Cardiac muscle cell (in vitro differentiated cells and primary cell): Measurements from ENCODE around the gene LRFN2. TPM values are rescaled to one million over a fixed set of nuclear protein-coding genes. Genes with fewer than 3 reads are reported as not detected.

Experiments used
- DNase-seq, 2 donors: peaks; one replicate each; pipeline versions ENCODE4 v3.0.0 to v3.0.0-alpha.2; 2010 to 2017; ENCODE audit warnings: low read depth in 1 of 2, low spot score in 1 of 2
- H3K27ac ChIP-seq: fragments of 200-600 bp; sonication (generic); 2 replicates; pipeline ENCODE4 v1.5.1; 2016
- H3K27me3 ChIP-seq: fragments of 200-600 bp; sonication (generic); 2 replicates; pipeline ENCODE4 v1.6.0; 2016; ENCODE audit warnings: control low read depth
- H3K36me3 ChIP-seq: fragments of 200-600 bp; sonication (generic); 2 replicates; pipeline ENCODE4 v1.5.1; 2016; ENCODE audit warnings: control low read depth
- H3K4me1 ChIP-seq: fragments of 200-600 bp; sonication (generic); 2 replicates; pipeline ENCODE4 v1.8.1; 2017; ENCODE audit warnings: low read depth, mild to moderate bottlenecking, mixed run types
- H3K4me3 ChIP-seq: fragments of 200-600 bp; sonication (generic); 2 replicates; pipeline ENCODE4 v1.5.1; 2016; ENCODE audit warnings: mild to moderate bottlenecking
- H3K9me3 ChIP-seq: fragments of 200-600 bp; sonication (generic); 2 replicates; pipeline ENCODE4 v1.5.1; 2017; ENCODE audit warnings: low read depth, mild to moderate bottlenecking, control low read depth
- polyA plus RNA-seq: library from polyadenylated mRNA; unstranded; fragments of >200 nt; fragmentation: Nextera tagmentation; extraction: Ambion mirVana; gene quantifications from 2 replicates; pipeline ENCODE4 v1.2.1, GENCODE V29; 2016
- total RNA-seq: library from RNA; depleted of rRNA; stranded (reverse); fragments of >200 nt; gene quantifications from 2 replicates; pipeline ENCODE4 v1.2.3, GENCODE V29; 2016
- TF ChIP-seq, protein P1 (sequence below): IDR thresholded peaks from 2 replicates; pipeline ENCODE4 v1.5.1; 2012; ENCODE audit warnings: low read depth, mild to moderate bottlenecking, low read length

Gene LRFN2
- total and polyA plus RNA-seq, 2 experiments from 2014 or later: 0.15 TPM; not detected in 1

DNA sequence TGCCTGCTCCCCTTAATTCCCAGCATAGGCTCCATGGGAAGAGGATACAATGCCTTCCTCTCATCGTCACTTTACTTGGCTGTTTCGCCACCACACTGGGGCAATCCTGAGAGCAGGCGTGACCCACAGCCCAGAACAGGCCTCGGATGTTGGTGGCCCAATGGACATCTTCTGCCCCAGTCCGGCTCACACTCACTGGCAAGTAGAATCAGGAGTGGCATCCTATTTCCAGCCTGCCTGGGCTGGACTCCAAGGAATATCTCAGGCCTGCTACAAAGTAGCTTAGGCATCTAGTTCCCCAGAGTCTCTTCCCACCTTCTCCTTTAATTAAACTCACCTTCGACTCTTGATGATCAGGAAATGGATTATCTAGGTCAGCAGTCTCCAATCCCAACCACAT is 110.5 kb downstream of the LRFN2 start:
- no peak overlapping the region for H3K4me3 ChIP-seq
- DNase-seq: no peak
- TF ChIP-seq, protein P1, sequence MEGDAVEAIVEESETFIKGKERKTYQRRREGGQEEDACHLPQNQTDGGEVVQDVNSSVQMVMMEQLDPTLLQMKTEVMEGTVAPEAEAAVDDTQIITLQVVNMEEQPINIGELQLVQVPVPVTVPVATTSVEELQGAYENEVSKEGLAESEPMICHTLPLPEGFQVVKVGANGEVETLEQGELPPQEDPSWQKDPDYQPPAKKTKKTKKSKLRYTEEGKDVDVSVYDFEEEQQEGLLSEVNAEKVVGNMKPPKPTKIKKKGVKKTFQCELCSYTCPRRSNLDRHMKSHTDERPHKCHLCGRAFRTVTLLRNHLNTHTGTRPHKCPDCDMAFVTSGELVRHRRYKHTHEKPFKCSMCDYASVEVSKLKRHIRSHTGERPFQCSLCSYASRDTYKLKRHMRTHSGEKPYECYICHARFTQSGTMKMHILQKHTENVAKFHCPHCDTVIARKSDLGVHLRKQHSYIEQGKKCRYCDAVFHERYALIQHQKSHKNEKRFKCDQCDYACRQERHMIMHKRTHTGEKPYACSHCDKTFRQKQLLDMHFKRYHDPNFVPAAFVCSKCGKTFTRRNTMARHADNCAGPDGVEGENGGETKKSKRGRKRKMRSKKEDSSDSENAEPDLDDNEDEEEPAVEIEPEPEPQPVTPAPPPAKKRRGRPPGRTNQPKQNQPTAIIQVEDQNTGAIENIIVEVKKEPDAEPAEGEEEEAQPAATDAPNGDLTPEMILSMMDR: no peak
- peaks cover 10% of the 10 kb centered on the region for H3K27me3 ChIP-seq
- no peaks in the 10 kb centered on the region for H3K4me1 ChIP-seq
- H3K9me3 ChIP-seq: no peaks in the 10 kb centered on the region
- H3K27ac ChIP-seq: no peak overlapping the region
- no peaks in the 10 kb centered on the region for H3K36me3 ChIP-seq

DNA sequence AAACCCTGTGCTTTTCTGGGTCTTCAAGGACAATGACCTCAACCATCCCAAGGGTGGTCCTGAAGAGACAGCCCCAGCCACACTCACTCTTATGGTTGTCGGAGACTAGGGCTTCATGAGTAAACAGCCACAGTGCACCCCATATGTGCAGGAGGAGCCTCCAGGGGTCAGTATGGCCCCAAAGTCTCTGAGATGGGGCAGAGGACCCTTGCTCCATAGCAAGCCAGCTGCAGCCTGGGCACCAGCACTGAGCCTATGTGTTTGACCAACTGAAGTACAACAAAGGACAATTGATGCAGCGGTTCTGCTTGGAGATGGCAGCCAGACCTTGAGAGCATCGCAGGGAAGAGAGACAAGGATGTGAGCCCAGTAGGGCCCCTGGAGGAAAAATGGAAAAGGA is 112.2 kb downstream of the LRFN2 start:
- no peaks in the 10 kb centered on the region for H3K4me1 ChIP-seq
- DNase-seq: no peak
- no peaks in the 10 kb centered on the region for H3K9me3 ChIP-seq
- peaks cover 10% of the 10 kb centered on the region for H3K27me3 ChIP-seq
- H3K36me3 ChIP-seq: no peaks in the 10 kb centered on the region
- no peak overlapping the region for H3K27ac ChIP-seq
- TF ChIP-seq, protein P1: no peak
- no peak overlapping the region for H3K4me3 ChIP-seq

DNA sequence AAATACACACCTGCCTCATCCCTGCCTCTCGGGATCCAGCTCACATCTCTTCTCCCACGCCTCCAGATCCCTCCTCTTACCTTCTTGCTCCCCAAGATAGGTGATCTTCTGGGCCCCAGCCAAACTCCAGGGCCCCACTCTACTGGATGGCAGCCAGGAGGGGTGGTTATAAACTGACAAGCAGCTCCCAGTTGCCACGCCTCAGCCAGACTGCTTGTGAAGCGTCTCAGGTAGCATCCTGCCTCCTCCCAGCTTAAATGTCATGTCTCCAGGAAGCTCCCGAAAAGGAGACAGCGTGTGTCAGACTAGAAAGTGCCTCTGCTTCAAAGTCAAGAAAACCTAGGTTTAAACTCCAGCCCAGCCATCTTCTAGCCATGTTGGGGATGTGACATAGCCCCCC is 114.1 kb downstream of the LRFN2 start:
- H3K4me3 ChIP-seq: no peak overlapping the region
- H3K36me3 ChIP-seq: no peaks in the 10 kb centered on the region
- TF ChIP-seq, protein P1: no peak
- no peaks in the 10 kb centered on the region for H3K9me3 ChIP-seq
- no peak overlapping the region for H3K27ac ChIP-seq
- no peaks in the 10 kb centered on the region for H3K4me1 ChIP-seq
- no peak for DNase-seq
- H3K27me3 ChIP-seq: peaks cover 6% of the 10 kb centered on the region

DNA sequence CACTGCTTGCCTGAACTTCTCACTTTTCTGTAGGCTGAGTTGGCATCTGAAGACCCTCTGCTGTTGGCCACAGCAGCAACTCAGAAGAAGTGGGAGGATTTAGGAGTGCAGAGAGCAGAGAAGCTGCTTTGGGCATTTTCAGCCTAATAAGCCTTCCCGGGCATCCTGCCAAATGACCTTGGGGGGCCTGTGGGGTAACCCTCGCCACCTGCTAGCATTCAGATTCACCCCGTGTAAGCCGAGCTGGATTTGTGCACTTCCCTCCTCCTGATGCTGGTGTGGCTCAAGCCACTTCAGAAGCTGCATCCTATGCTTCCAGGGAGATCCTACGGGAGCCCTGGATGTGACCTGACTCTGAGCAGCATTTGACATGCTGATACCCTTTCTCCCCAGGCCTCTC is 114.8 kb downstream of the LRFN2 start:
- Histone ChIP-seq H3K27ac (no peak overlapping the region), H3K9me3 (no peaks in the 10 kb centered on the region), H3K4me1 (no peaks in the 10 kb centered on the region), H3K27me3 (no peaks in the 10 kb centered on the region), H3K36me3 (no peaks in the 10 kb centered on the region), H3K4me3 (no peak overlapping the region)
- TF ChIP-seq, protein P1: no peak
- no peak for DNase-seq

DNA sequence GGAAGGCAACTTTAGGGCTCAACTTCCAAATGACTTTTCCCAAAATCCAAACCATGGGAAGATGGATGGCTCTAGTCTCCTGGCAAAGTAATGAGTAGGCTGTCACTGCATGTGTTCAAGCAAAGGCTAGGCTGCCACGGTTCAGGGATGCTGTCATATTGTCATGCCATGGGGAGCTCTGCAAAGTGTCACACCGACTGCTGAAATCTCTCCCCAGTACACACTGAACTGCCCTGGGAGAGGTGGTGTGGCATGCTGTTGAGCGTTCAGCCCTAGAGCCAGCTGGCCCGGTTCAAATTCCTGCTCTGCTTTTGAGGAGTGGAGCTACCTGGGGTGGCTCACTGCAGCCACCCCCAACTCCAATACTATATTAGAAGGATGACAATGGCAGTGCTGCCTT is 115.9 kb downstream of the LRFN2 start:
- Histone ChIP-seq H3K4me3 (no peak overlapping the region), H3K9me3 (no peaks in the 10 kb centered on the region), H3K36me3 (no peaks in the 10 kb centered on the region), H3K27me3 (no peaks in the 10 kb centered on the region), H3K27ac (no peak overlapping the region), H3K4me1 (no peaks in the 10 kb centered on the region)
- TF ChIP-seq, protein P1: no peak
- DNase-seq: no peak

DNA sequence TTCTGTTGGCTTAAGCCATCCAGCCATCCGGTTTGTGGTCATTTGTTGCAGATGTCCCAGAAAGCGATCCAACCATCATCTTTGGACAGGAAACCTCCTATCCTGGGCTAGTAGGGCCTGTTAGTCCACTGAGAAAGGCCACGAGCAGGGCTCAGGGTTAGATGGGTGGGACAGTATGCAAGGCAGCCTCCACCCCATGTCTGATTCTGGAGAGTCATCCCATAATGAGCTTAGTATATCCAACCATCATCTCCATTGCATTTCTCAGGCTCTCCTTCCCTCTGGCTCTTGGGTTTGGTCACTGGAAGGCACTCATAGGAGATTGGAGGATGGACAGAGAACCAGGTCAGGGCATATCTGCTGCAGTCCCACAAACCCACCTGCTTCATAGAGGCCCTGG is 117.8 kb downstream of the LRFN2 start:
- H3K27me3 ChIP-seq: no peaks in the 10 kb centered on the region
- H3K27ac ChIP-seq: no peak overlapping the region
- no peaks in the 10 kb centered on the region for H3K36me3 ChIP-seq
- DNase-seq: no peak
- TF ChIP-seq, protein P1: no peak
- no peak overlapping the region for H3K4me3 ChIP-seq
- no peaks in the 10 kb centered on the region for H3K4me1 ChIP-seq
- H3K9me3 ChIP-seq: no peaks in the 10 kb centered on the region
